Lower leg skin (tissue), 4 donors: ENCODE measurements around the gene CCDC81. TPM values are rescaled to one million over a fixed set of nuclear protein-coding genes. Genes with fewer than 3 reads are reported as not detected.
A peak's percentile ranks its signal among the peaks of the same experiment; 100 is the strongest.

Source experiments
- DNase-seq, 2 donors: peaks; one replicate each; pipeline ENCODE4 v3.0.0-alpha.2; 2019; ENCODE audit warnings: low spot score in 2 of 2
- H3K4me3 ChIP-seq: fragments of 200-600 bp; sonication (generic); 2 replicates; pipeline ENCODE4 v1.5.1; 2017; ENCODE audit warnings: mild to moderate bottlenecking, low read depth; ENCODE audit not compliant: poor library complexity, severe bottlenecking
- CTCF ChIP-seq, 3 donors: fragments of 450-650 bp; IDR thresholded peaks; one replicate each; pipeline ENCODE4 v1.5.1; 2016; ENCODE audit warnings: antibody characterized with exemption in 3 of 3, mild to moderate bottlenecking in 3 of 3, moderate library complexity in 2 of 3
- POLR2A ChIP-seq, 2 donors: fragments of 450-650 bp; IDR thresholded peaks; one replicate each; pipeline ENCODE4 v1.6.1; 2016 to 2017; ENCODE audit warnings: antibody characterized with exemption in 2 of 2, mild to moderate bottlenecking in 1 of 2, moderate library complexity in 1 of 2
- WGBS, 2 donors: methylation state at CpG; one replicate each; pipeline ENCODE4 v1.1.5; 2018; 5-methylcytosine and 5-hydroxymethylcytosine counted together
- intact Hi-C: fragments of 100-400 bp; cut with DNase I; formaldehyde crosslinking; loops from one replicate; pipeline ENCODE4 v1.15.0; 2023; ENCODE audit warnings: low total_unique reads
- total RNA-seq, 4 donors: library from RNA; depleted of rRNA; stranded (reverse); fragments of >200 nt; gene quantifications; one replicate each; pipeline ENCODE4 v1.1.0, GENCODE V29; 2016

Gene CCDC81
- total RNA-seq, 4 donors from 2014 or later, result 0.76 to 2.7 (median 1.6) TPM; not detected in 1

- intact Hi-C loops, result no loop called here
- no peak overlapping the region for H3K4me3 ChIP-seq
- DNase-seq, result no peak
- no peak for TF ChIP-seq CTCF (IDR thresholded peaks at IDR 0.05)
- no peak for TF ChIP-seq POLR2A (IDR thresholded peaks at IDR 0.05)
- 90 to 93% methylated on average over 3 of the region's 3 CpGs for WGBS, 2 donors
Observed at GRCh38 chr11:86447763-86448480, 73.2 kb downstream of the CCDC81 start.

GRCh38 chr11:86449993-86450629 is 75.4 kb downstream of the CCDC81 start:
- peak in 1 of 2 donors; percentile 10 for DNase-seq
- H3K4me3 ChIP-seq, result no peak overlapping the region
- TF ChIP-seq CTCF (IDR thresholded peaks at IDR 0.05) (no peak), POLR2A (IDR thresholded peaks at IDR 0.05) (no peak)
- 70 to 79% methylated on average over 5 of the region's 5 CpGs for WGBS, 2 donors
- intact Hi-C loops, result no loop called here

- peak in 1 of 2 donors; percentile 49 for DNase-seq
- WGBS, 2 donors, result 71 to 84% methylated on average over 2 of the region's 2 CpGs
Observed at GRCh38 chr11:86453290-86454030, 78.8 kb downstream of the CCDC81 start.

DNA sequence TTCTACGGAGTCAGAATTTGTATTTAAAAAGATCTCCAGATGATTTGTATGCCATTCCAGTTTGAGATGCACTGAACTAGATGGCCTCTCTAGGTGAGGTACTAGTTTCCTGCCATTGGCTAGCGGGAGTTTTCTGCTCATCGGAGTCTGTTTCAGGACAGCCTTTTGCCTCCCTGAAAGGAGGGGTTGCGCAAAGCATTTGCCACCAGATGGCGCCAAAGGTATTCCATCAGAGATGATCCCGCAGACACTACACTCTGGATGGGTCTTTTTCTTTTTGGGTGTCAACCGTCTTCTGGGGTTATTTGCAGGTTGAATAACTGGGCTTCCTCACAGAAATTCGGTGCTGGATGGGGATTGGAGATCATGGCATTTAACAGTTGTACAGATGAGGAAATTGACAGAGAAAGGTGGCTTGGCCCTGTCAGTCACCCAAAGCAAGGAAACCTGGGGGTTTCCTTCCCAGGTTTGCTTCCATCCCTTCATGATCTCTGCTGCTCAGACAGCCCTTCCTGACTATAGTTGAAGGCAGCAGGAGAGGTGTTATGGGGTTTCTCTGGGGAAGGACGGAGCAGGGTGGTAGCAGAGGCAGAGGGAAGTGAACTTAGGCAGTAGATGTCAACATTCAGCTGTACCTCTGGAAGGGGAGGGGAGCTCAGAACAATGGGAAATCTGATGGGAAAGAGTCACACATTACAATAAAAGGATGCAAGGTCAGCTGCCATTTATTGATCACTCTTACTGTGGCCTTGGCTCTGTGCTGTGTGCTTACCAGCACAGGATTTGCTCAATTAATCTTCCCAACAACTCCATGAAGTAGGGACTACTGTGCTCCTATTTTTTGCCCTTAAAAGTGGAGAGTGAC is 81.6 kb downstream of the CCDC81 start:
- DNase-seq, result peak; percentile 83 to 97
- TF ChIP-seq POLR2A (IDR thresholded peaks at IDR 0.05) (no peak), CTCF (IDR thresholded peaks at IDR 0.05) (peak in 1 of 3 donors; percentile 90)
- intact Hi-C loops, result loop anchor here (5.0 kb wide), 1 partner anchor 356 kb away; no protein-coding TSS in a partner anchor
- 13 to 17% methylated on average over 9 of the region's 9 CpGs for WGBS, 2 donors
- H3K4me3 ChIP-seq, result no peak overlapping the region

More at GRCh38 chr11:86453290-86454030, 78.8 kb downstream of the CCDC81 start:
- intact Hi-C loops, result no loop called here
- TF ChIP-seq CTCF (IDR thresholded peaks at IDR 0.05) (no peak), POLR2A (IDR thresholded peaks at IDR 0.05) (no peak)
- no peak overlapping the region for H3K4me3 ChIP-seq
